Karpas-422 (cell line): ENCODE data around the gene ZFX. TPM values are rescaled to one million over a fixed set of nuclear protein-coding genes. Genes with fewer than 3 reads are reported as not detected.

Experiments
- DNase-seq: peaks from one replicate; pipeline ENCODE4 v3.0.0-alpha.2; 2015
- H2AFZ ChIP-seq: fragments of 200-600 bp; sonication (generic); 2 replicates; pipeline ENCODE4 v1.6.1; 2014; ENCODE audit warnings: antibody characterized with exemption, low read length, mixed read lengths
- H3K27ac ChIP-seq: fragments of 200-600 bp; sonication (generic); 2 replicates; pipeline ENCODE4 v1.5.1; 2014; ENCODE audit warnings: mild to moderate bottlenecking, low read length, moderate library complexity
- H3K27me3 ChIP-seq: fragments of 200-600 bp; sonication (generic); 2 replicates; pipeline ENCODE4 v1.6.1; 2014; ENCODE audit warnings: low read length, mixed read lengths
- H3K36me3 ChIP-seq: fragments of 200-600 bp; sonication (generic); 2 replicates; pipeline ENCODE4 v1.6.1; 2014; ENCODE audit warnings: low read length, mixed read lengths; ENCODE audit not compliant: insufficient read depth
- H3K4me1 ChIP-seq: fragments of 200-600 bp; sonication (generic); 2 replicates; pipeline ENCODE4 v1.6.1; 2014; ENCODE audit warnings: mild to moderate bottlenecking, low read length, mixed read lengths
- H3K4me2 ChIP-seq: fragments of 200-600 bp; sonication (generic); 2 replicates; pipeline ENCODE4 v1.6.1; 2014; ENCODE audit warnings: low read length, low read depth, mild to moderate bottlenecking; ENCODE audit not compliant: poor library complexity, severe bottlenecking
- H3K4me3 ChIP-seq: fragments of 200-600 bp; sonication (generic); 2 replicates; pipeline ENCODE4 v1.5.1; 2014; ENCODE audit warnings: mild to moderate bottlenecking, antibody characterized with exemption, low read length, mixed read lengths
- H3K79me2 ChIP-seq: fragments of 200-600 bp; sonication (generic); 2 replicates; pipeline ENCODE4 v1.6.1; 2014; ENCODE audit warnings: mild to moderate bottlenecking, low read length, mixed read lengths
- H3K9ac ChIP-seq: fragments of 200-600 bp; sonication (generic); 2 replicates; pipeline ENCODE4 v1.6.0; 2014; ENCODE audit warnings: low read length
- H3K9me2 ChIP-seq: fragments of 200-600 bp; sonication (generic), shearing (Covaris generic); replicated peaks from 2 replicates; pipeline ENCODE4 v1.6.0; 2014; ENCODE audit warnings: mild to moderate bottlenecking, low read length, moderate library complexity; ENCODE audit not compliant: insufficient read depth
- H3K9me3 ChIP-seq: fragments of 300-700, 200-600 bp; sonication (generic); 2 replicates; pipeline ENCODE4 v1.6.1; 2014; ENCODE audit warnings: low read length, mixed read lengths
- H4K20me1 ChIP-seq: fragments of 200-600 bp; sonication (generic); 2 replicates; pipeline ENCODE4 v1.6.1; 2014; ENCODE audit warnings: mild to moderate bottlenecking, antibody characterized with exemption, low read length, low read depth; ENCODE audit not compliant: insufficient read depth
- total RNA-seq: library from RNA; depleted of rRNA; stranded (reverse); fragments of >200 nt; shearing (Covaris generic); gene quantifications from 2 replicates; pipeline ENCODE4 v1.2.3, GENCODE V29; 2014; ENCODE audit warnings: low replicate concordance

ZFX gene
- total RNA-seq, 1 experiment from 2014 or later = 44.2 TPM

DNA sequence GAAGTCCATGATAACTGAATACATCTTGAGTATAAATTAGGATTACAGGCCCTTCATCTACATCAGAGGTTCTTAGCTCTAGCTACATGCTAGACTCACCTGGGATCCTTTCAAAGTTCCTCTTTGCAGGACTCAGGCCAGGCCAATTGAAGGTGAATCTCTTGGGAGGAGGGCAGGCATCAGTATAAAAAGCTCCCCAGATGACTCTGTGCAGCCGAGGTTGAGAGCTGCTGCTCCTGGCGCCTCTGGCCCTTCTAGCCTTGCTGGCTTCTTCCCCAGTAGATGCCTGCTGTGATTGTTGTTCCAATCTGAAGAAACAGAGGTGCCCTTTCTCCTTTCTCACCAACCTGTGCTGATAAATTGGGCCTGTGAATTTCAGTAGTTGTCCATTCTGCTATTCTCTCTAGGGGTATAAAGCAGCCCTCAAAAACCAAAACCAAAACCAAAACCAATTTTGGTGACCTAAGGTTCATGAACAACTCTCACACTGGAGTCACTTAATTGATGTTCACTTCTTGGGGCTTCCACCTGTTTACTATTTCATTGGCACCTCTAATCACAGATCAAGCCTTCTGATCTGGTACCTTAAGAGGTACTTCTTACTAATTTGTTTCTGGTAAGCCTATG lies 85.7 kb downstream of the ZFX start:
- Histone ChIP-seq H3K4me3 (no peak overlapping the region), H3K9me2 (no peaks in the 10 kb centered on the region), H4K20me1 (no peaks in the 10 kb centered on the region), H3K4me1 (peaks cover 8% of the 10 kb centered on the region), H3K4me2 (peak overlapping the region; percentile 6), H3K36me3 (no peaks in the 10 kb centered on the region), H3K27me3 (no peaks in the 10 kb centered on the region), H3K9me3 (no peaks in the 10 kb centered on the region), H2AFZ (peak overlapping the region; percentile 3; the same call in 1 of the 2 replicates), H3K27ac (no peak overlapping the region), H3K79me2 (no peaks in the 10 kb centered on the region), H3K9ac (0 out of 2 replicates have a peak overlapping the region, but pooled peaks have one; percentile 16)
- no peak for DNase-seq

DNA sequence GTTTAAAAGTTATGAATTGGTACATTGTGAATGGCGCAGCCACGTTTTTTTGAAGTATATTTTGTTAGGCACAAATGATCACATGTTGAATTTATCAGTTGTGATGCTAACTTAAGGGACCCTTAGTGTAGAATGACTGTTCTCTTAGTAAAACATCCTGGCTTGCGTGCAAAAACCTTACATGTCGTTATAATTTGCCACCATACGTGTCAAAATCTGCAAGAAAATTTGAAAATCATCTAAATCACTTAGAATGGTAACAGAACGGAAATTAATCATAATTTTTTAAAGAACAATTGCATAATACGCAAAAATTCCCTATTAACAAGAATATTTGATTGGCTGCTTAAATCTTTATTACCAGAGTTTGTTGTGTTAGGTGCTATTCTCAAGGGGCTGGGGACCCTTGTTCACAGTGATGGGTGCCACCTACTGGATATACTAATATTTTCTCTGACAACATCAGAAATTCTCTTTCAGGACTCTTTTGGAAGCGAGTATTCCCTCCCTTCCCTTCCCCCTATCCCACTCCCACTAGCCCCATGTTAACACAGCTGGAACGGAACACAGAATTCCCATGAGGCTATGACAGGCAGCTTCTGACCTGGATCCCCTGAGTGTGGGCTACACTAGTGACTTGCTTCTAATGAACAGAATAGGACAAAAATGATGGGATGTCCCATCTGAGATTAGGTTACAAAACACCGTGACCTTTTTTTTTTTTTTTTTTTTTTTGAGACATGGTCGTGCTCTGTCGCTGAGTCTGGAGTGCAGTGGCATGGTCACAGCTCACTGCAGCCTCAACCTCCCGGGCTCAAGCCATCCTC lies 92.5 kb downstream of the ZFX start:
- H3K36me3 ChIP-seq = no peaks in the 10 kb centered on the region
- H3K4me2 ChIP-seq = peak overlapping the region; percentile 61
- H3K9ac ChIP-seq = peak overlapping the region; percentile 41; the same call in 1 of the 2 replicates
- peaks cover 25% of the 10 kb centered on the region for H3K4me1 ChIP-seq
- no peaks in the 10 kb centered on the region for H4K20me1 ChIP-seq
- H2AFZ ChIP-seq = peak overlapping the region; percentile 58; the same call in 1 of the 2 replicates
- H3K79me2 ChIP-seq = no peaks in the 10 kb centered on the region
- H3K9me3 ChIP-seq = no peaks in the 10 kb centered on the region
- H3K27ac ChIP-seq = peak overlapping the region; percentile 73
- no peaks in the 10 kb centered on the region for H3K27me3 ChIP-seq
- H3K9me2 ChIP-seq = no peaks in the 10 kb centered on the region
- DNase-seq = peak; percentile 81
- peak overlapping the region; percentile 44; the same call in 1 of the 2 replicates for H3K4me3 ChIP-seq

DNA sequence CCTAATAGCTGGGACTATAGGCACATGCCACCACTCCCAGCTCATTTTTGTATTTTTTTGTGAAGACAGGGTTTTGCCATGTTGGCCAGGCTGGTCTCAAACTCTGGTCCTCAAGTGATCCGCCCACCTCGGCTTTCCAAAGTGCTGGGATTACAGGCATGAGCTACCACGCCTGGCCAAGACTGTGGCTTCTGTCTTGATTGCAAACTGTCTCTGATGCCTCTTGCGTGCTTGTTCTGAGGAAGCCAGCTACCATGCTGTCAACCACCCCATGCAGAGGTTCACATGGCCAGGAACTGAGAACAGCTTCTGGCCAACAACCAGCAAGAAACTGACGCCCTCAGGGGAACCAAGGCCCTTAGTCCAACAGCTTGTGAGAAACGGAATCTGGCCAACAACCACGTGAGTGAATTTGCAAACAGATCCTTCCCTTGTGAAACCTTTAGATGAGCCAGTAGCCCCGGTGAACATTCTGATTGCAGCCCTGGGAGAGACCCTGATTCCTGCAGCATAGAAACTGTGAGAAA lies 93.2 kb downstream of the ZFX start:
- no peaks in the 10 kb centered on the region for H3K27me3 ChIP-seq
- H3K4me3 ChIP-seq = peak overlapping the region; percentile 44
- H3K4me1 ChIP-seq = peaks cover 25% of the 10 kb centered on the region
- peak overlapping the region; percentile 41 for H3K9ac ChIP-seq
- peak overlapping the region; percentile 22 for H2AFZ ChIP-seq
- H3K79me2 ChIP-seq = no peaks in the 10 kb centered on the region
- peak overlapping the region; percentile 73 for H3K27ac ChIP-seq
- H3K9me2 ChIP-seq = no peaks in the 10 kb centered on the region
- no peaks in the 10 kb centered on the region for H4K20me1 ChIP-seq
- no peaks in the 10 kb centered on the region for H3K36me3 ChIP-seq
- H3K9me3 ChIP-seq = no peaks in the 10 kb centered on the region
- DNase-seq = peak; percentile 76
- peak overlapping the region; percentile 61 for H3K4me2 ChIP-seq

DNA sequence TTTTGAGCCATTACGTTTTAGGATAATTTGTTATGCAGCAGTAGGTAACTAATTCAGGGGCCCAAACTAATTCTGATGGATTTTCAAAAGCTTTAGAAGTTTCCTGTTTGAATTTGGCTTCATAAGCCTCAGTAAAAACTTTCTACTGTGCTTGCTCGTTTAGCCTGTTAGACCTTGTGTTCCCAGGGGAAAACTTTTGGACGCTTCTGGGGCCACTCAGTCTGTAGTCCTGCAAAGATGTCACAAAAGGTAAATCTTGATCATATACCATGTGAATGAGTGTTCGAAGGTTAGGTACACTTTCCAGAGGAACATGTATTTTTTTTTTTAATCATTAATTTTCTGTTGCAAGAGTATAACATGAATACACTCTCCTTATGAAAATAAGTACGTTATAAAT lies 93.7 kb downstream of the ZFX start:
- Histone ChIP-seq H4K20me1 (no peaks in the 10 kb centered on the region), H3K27ac (peak overlapping the region; percentile 73), H3K36me3 (no peaks in the 10 kb centered on the region), H3K27me3 (no peaks in the 10 kb centered on the region), H3K79me2 (no peaks in the 10 kb centered on the region), H2AFZ (peak overlapping the region; percentile 22), H3K9ac (peak overlapping the region; percentile 41), H3K4me2 (peak overlapping the region; percentile 61), H3K4me1 (peaks cover 25% of the 10 kb centered on the region), H3K4me3 (peak overlapping the region; percentile 44), H3K9me2 (no peaks in the 10 kb centered on the region), H3K9me3 (no peaks in the 10 kb centered on the region)
- DNase-seq = peak; percentile 47

DNA sequence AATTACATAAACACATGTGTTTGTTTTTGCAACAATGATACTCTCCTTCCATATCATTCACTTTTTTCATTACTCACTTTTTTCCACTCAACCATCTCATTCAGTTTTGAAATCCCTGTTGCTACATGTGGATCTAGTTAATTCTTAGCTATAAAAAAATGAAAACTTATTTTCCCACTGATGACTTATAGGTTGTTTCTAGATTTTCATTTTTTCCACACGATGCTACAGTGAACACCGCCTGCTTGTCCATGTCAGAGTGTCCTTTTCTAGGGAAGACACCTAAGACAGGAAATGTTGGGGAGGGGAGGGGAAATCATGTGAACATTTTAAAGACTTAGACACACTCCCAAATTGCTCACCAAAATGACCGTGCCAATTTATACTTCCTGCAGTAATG lies 94.2 kb downstream of the ZFX start:
- Histone ChIP-seq H3K9me3 (no peaks in the 10 kb centered on the region), H3K36me3 (no peaks in the 10 kb centered on the region), H4K20me1 (no peaks in the 10 kb centered on the region), H3K27ac (peak overlapping the region; percentile 73; the same call in 1 of the 2 replicates), H3K79me2 (no peaks in the 10 kb centered on the region), H3K9ac (peak overlapping the region; percentile 41; the same call in 1 of the 2 replicates), H3K4me2 (peak overlapping the region; percentile 61), H3K27me3 (no peaks in the 10 kb centered on the region), H3K4me1 (peaks cover 25% of the 10 kb centered on the region), H3K4me3 (peak overlapping the region; percentile 44; the same call in 1 of the 2 replicates), H3K9me2 (no peaks in the 10 kb centered on the region), H2AFZ (no peak overlapping the region)
- DNase-seq = no peak

DNA sequence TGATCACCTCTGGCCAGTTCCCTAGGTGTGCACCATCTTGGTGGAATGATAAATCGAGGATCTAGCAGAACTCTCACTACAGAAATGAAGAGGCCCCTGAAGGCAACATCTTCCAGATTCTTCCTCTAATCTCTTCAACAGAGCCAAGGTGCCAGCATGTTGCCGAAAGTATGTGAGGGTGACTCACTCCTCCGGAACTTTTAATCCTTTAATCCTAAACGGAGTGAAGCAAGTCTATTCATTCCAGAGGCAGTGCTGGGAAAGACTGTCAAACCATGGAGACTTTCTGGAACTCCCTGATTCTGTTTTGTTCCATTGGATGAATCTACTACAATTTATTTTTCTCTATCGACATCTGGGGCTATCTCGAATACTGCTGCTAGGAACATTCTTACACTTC lies 95.7 kb downstream of the ZFX start:
- Histone ChIP-seq H3K27ac (no peak overlapping the region), H3K4me3 (no peak overlapping the region), H3K4me1 (peaks cover 25% of the 10 kb centered on the region), H3K36me3 (no peaks in the 10 kb centered on the region), H3K79me2 (no peaks in the 10 kb centered on the region), H3K9me2 (no peaks in the 10 kb centered on the region), H3K27me3 (no peaks in the 10 kb centered on the region), H4K20me1 (no peaks in the 10 kb centered on the region), H3K9me3 (no peaks in the 10 kb centered on the region), H2AFZ (no peak overlapping the region), H3K4me2 (no peak overlapping the region), H3K9ac (no peak overlapping the region)
- no peak for DNase-seq

DNA sequence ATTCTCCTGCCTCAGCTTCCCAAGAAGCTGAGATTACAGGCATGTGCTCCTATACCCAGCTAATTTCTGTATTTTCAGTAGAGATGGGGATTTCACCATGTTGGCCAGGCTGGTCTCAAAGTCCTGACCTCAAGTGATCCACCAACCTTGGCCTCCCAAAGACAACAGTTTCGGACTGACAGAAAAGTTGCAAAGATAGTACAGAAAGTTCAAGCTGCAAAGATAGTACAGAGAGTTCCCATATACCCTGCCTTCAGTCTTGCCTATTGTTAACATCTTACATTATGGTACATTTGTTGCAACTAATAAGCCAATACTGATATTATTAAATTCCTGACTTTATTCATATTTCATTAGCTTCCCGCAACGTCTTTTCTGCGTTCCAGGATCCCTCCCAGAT lies 98.5 kb downstream of the ZFX start:
- DNase-seq = no peak
- Histone ChIP-seq H3K4me1 (peaks cover 16% of the 10 kb centered on the region), H3K36me3 (no peaks in the 10 kb centered on the region), H3K27ac (no peak overlapping the region), H3K79me2 (no peaks in the 10 kb centered on the region), H3K27me3 (no peaks in the 10 kb centered on the region), H3K9me3 (no peaks in the 10 kb centered on the region), H3K9me2 (no peaks in the 10 kb centered on the region), H3K9ac (no peak overlapping the region), H3K4me2 (no peak overlapping the region), H3K4me3 (no peak overlapping the region), H2AFZ (no peak overlapping the region), H4K20me1 (no peaks in the 10 kb centered on the region)

DNA sequence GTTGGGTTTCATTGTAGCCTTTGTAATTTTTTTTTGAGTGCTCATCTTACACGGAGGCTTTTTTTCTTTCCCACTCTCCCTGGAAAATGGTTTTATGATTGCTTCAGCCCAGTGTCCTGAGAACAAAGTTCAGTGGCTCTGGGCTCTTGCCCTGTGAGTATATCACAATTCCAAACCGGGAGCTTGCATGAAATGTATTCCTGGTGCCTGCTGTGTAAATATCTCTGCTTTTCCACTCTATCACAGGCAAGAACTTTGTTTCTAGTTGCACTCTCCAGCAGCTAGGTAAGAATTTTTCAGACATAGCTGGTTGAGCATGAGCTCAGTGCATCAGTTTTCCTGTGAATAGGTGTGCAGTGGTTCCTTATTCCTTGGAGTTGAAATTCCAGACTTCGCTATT lies 103.5 kb downstream of the ZFX start:
- no peak overlapping the region for H3K4me3 ChIP-seq
- H4K20me1 ChIP-seq = no peaks in the 10 kb centered on the region
- H3K4me1 ChIP-seq = peaks cover 12% of the 10 kb centered on the region
- no peak overlapping the region for H3K9ac ChIP-seq
- no peaks in the 10 kb centered on the region for H3K36me3 ChIP-seq
- H3K27me3 ChIP-seq = no peaks in the 10 kb centered on the region
- H2AFZ ChIP-seq = no peak overlapping the region
- no peak for DNase-seq
- no peaks in the 10 kb centered on the region for H3K9me2 ChIP-seq
- no peaks in the 10 kb centered on the region for H3K79me2 ChIP-seq
- H3K4me2 ChIP-seq = peak overlapping the region; percentile 47
- H3K27ac ChIP-seq = no peak overlapping the region
- H3K9me3 ChIP-seq = no peaks in the 10 kb centered on the region
